PFSK-1 (cell line): ENCODE results near the gene EEFSEC.

ENCODE experiments used
- FOXP2 ChIP-seq: optimal IDR thresholded peaks from 2 replicates; pipeline ENCODE3; 2011; ENCODE audit warnings: borderline replicate concordance, control low read depth, inconsistent platforms; ENCODE audit not compliant: insufficient read depth; ENCODE audit errors: extremely low read length, extremely low read depth
- POLR2AphosphoS5 ChIP-seq: IDR thresholded peaks from 2 replicates; pipeline ENCODE4 v1.6.1; 2012; ENCODE audit warnings: low read depth, mild to moderate bottlenecking, control low read depth, low read length, moderate library complexity
- SIN3A ChIP-seq: IDR thresholded peaks from 2 replicates; pipeline ENCODE4 v1.6.1; 2012; ENCODE audit warnings: mild to moderate bottlenecking, low read length, moderate library complexity, borderline replicate concordance; ENCODE audit not compliant: insufficient read depth
- TAF1 ChIP-seq: IDR thresholded peaks from 2 replicates; pipeline ENCODE4 v1.6.1; 2012; ENCODE audit warnings: low read length, control low read depth, borderline replicate concordance; ENCODE audit not compliant: insufficient read depth
- TF ChIP-seq, protein P1 (sequence below), 2 experiments: IDR thresholded peaks; 2 replicates each; pipeline versions ENCODE4 v1.6.1 to v1.8.0; 2011 to 2012; ENCODE audit warnings: low read depth in 2 of 2, low read length in 2 of 2, control low read depth in 1 of 2, inconsistent platforms in 1 of 2, mild to moderate bottlenecking in 1 of 2, moderate library complexity in 1 of 2; ENCODE audit not compliant: insufficient read depth in 1 of 2

Gene EEFSEC

DNA sequence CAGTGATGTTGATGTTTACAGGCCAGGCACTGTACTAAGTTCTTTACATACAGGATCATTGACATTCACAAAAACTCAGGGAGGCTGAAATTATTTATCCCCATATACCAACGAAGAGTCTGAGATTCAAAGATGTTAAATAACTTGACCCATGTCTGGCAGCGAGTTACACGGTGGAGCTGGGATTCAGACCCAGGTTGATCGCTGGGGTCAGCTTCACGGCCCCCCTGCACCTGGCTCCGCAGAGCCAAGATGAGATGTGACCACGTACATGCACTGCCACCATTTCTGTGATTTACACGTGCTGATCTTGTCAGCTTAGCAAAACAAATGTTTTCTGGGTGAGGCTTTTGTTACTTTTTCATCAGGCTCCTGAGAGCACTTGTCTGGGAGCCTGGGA is 109.8 kb downstream of the EEFSEC start:
- TF ChIP-seq FOXP2 (no peak), POLR2AphosphoS5 (no peak), TAF1 (no peak), SIN3A (no peak)
- TF ChIP-seq, protein P1, sequence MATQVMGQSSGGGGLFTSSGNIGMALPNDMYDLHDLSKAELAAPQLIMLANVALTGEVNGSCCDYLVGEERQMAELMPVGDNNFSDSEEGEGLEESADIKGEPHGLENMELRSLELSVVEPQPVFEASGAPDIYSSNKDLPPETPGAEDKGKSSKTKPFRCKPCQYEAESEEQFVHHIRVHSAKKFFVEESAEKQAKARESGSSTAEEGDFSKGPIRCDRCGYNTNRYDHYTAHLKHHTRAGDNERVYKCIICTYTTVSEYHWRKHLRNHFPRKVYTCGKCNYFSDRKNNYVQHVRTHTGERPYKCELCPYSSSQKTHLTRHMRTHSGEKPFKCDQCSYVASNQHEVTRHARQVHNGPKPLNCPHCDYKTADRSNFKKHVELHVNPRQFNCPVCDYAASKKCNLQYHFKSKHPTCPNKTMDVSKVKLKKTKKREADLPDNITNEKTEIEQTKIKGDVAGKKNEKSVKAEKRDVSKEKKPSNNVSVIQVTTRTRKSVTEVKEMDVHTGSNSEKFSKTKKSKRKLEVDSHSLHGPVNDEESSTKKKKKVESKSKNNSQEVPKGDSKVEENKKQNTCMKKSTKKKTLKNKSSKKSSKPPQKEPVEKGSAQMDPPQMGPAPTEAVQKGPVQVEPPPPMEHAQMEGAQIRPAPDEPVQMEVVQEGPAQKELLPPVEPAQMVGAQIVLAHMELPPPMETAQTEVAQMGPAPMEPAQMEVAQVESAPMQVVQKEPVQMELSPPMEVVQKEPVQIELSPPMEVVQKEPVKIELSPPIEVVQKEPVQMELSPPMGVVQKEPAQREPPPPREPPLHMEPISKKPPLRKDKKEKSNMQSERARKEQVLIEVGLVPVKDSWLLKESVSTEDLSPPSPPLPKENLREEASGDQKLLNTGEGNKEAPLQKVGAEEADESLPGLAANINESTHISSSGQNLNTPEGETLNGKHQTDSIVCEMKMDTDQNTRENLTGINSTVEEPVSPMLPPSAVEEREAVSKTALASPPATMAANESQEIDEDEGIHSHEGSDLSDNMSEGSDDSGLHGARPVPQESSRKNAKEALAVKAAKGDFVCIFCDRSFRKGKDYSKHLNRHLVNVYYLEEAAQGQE (IDR thresholded peaks at IDR 0.05; ENCODE audit: insufficient read depth in 1 of 2, low read depth in 2 of 2, low read length in 2 of 2), result no peak

DNA sequence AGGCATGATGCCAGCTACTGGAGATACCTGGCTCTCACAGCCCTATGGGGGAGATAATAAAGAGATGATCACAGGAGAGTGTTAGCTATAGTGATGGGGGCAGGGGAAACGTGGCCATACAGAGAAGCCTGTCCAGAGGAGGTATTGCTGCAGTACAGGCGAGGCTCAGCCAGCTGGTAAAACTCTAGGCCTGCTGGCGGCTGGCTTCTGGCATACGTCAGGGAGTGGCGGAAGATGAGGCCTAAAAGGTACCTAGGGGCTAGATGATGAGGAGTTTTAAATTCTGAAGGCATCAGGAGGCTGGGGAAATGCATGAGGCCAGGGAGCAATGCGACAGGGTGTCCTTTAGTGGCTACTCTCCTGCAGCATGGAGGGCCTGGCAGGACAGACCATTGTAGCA is 110.7 kb downstream of the EEFSEC start:
- TF ChIP-seq FOXP2, result no peak
- TF ChIP-seq, protein P1 (IDR thresholded peaks at IDR 0.05; ENCODE audit: insufficient read depth in 1 of 2, low read depth in 2 of 2, low read length in 2 of 2), result no peak
- no peak for TF ChIP-seq TAF1
- no peak for TF ChIP-seq SIN3A
- no peak for TF ChIP-seq POLR2AphosphoS5

DNA sequence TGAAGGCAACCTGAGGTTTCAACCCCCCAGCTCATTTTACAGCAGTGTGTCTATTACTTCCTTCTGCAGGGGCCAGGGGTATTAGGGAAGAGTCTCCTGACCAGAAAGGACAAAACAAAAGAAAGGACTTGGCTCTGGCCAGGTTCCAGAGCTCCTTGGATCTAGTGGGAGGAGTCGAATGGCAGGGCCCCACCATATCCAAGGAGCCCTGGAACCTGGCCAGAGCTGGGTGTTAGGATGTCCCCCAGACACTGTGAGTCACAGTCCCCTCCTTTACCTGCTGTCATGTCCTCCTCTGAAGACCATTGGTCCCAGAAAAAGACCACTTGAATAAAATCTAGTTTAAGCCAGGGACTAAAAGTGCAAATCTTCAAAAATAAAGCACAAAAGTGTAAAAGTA is 113.2 kb downstream of the EEFSEC start:
- TF ChIP-seq TAF1, result no peak
- no peak for TF ChIP-seq POLR2AphosphoS5
- TF ChIP-seq, protein P1 (IDR thresholded peaks at IDR 0.05; ENCODE audit: insufficient read depth in 1 of 2, low read depth in 2 of 2, low read length in 2 of 2), result no peak
- TF ChIP-seq SIN3A, result no peak
- TF ChIP-seq FOXP2, result no peak

DNA sequence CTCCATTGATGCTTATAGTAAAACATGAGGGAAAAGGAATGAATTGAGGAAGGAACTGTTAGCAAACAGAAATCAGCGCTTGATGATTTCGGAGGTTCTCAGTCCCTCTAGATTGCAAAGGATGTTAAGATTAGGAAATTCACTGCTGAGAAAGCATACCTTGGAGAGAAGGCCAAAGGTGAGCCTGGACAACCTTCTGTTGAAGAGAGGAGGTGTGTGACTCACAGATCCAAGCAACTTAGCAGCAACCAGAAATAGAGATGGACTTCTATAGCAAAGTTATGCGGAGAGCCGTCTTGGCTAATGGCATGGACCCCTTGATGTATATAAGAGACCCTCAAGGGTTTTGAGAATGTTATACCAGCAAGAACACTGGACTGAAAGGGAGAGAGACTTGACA is 114.3 kb downstream of the EEFSEC start:
- no peak for TF ChIP-seq TAF1
- TF ChIP-seq, protein P1 (IDR thresholded peaks at IDR 0.05; ENCODE audit: insufficient read depth in 1 of 2, low read depth in 2 of 2, low read length in 2 of 2), result no peak
- no peak for TF ChIP-seq POLR2AphosphoS5
- TF ChIP-seq FOXP2, result no peak
- no peak for TF ChIP-seq SIN3A
